HTR-8/SVneo (cell line): Measurements from ENCODE around the gene SCLT1.
"Not testable (repeated sequence)": the region's sequence is repeated elsewhere in the genome, so short reads cannot be mapped to it uniquely, and the experiment has no call there.

Experiments
- DNase-seq: peaks from one replicate; pipeline ENCODE4 v3.0.0; 2011; ENCODE audit warnings: low spot score, mixed read lengths; ENCODE audit not compliant: insufficient read length
- FAIRE-seq: peaks from 2 replicates; lab custom pipeline; 2011; peaks lifted over from hg19 to GRCh38; lab: Jason Lieb, UNC

The SCLT1 gene

GRCh38 chr4:129080129-129080528, 13.2 kb downstream of the SCLT1 start:
- DNase-seq (no peak), FAIRE-seq (no peak)

DNA sequence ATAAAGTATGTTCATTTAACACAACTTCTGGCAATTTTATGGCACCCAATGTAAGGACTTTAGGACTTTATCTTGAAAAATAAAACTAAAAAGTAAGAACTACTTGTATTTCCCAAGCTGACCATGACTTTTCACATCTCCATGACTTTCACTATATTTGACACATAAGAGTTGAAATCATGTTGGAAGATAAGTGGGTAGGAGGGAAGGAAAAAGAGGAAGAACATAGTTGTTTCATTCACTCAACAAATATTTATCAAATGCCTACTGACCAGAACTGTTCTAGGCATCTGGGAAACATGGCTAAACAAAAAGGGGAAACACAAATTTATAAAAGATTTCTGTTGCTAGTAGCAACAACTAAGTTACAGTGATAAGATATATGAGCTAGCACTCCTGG, 16.0 kb downstream of the SCLT1 start:
- FAIRE-seq = no peak
- no peak for DNase-seq

DNA sequence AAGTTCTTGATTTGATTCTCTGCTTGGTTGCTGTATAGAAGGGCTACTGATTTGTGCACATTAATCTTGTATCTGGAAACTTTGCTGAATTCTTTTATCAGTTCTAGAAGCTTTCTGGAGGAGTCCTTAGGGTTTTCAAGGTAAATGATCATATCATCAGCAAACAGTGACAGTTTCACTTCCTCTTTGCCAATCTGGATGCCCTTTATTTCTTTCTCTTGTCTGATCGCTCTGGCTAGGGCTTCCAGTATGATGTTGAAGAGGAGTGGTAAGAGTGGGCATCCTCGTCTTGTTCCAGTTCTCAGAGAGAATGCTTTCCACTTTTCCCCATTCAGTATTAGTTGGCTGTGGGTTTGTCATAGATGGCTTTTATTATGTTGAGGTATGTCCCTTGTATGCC, 23.8 kb downstream of the SCLT1 start:
- DNase-seq, FAIRE-seq: not testable (repeated sequence)

GRCh38 chr4:129064717-129065116, 28.6 kb downstream of the SCLT1 start:
- FAIRE-seq (no peak), DNase-seq (peak; percentile 4)

DNA sequence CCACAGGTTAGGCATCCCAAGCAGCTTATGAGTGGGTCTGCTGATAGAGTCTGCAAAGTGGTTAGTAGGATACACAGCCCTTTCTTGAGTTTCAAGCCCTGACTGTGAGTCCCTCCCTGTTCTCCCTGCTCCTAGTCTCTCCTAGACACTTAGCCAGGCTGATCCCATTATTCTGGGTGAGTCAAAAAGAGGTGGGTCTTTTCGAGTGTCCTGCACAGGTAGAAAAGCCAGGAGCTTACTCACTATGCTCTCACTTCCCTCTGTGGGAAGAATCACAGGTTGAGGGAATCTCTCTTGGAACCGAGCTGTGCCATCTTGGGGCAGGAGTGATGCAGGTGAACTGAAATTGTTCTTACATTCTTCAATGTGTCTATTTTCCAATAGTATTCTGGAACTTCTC, 29.7 kb downstream of the SCLT1 start:
- no peak for FAIRE-seq
- no peak for DNase-seq

DNA sequence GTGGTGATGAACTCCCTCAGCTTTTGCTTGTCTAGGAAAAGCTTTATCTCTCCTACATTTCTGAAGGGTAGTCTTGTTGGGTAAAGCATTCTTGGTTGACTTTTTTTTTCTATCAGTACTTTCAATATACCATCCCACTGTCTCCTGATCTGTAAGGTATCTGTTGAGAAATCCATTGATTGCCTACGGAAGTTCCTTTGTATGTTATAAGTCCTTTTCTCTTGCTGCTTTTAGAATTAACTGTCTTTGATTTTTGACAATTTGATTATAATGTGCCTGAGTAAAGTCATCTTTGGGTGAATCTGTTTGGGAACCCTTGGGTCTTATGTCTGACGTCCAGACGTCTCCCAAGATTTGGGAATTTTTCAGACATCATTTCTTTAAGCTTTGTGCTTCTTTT, 30.8 kb downstream of the SCLT1 start:
- DNase-seq = no peak

GRCh38 chr4:129059028-129059427, 34.3 kb downstream of the SCLT1 start:
- no peak for DNase-seq
- no peak for FAIRE-seq

More for the DNA sequence above, 30.8 kb downstream of the SCLT1 start:
- FAIRE-seq = no peak

- DNase-seq (no peak), FAIRE-seq (no peak)
These were observed 47.0 kb downstream of the SCLT1 start for GRCh38 chr4:129046055-129046959.

DNA sequence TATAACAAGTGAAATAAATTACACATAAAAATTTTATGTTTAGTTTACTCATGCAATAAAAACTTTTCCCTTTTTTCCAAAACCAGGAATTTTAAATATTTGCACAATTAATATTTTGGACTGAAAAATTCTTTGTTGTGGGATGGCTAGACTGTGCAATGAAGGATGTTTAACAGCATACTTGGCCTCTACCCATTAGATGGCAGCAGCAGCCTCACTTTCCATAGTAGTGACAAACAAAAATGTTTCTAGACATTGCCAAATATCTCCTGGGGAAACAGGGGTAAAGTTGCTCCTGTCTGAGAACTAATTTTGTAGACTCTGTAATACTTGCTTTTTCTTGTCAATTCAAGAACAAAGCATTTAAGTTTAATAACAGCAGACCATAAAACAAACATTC, 49.8 kb downstream of the SCLT1 start:
- DNase-seq = no peak
- FAIRE-seq = no peak

DNA sequence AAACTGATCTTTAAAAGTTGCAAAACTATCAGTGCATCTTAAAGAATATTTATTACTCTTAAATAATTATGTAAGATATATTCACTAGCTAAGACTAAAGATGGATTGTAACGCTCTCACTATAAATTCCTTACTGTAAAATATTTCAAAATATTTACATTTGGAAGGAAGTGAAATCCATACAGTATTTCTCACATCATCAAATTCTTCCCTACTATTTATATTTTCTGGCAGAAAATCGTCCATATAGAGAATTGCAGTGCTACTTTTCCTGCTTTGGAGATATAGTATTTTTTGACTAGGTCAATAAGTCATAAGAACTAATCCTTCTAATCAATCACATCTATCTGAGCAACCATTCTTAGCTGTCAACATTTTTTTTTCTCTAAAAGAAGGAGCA, 52.9 kb downstream of the SCLT1 start:
- no peak for FAIRE-seq
- DNase-seq = no peak

DNA sequence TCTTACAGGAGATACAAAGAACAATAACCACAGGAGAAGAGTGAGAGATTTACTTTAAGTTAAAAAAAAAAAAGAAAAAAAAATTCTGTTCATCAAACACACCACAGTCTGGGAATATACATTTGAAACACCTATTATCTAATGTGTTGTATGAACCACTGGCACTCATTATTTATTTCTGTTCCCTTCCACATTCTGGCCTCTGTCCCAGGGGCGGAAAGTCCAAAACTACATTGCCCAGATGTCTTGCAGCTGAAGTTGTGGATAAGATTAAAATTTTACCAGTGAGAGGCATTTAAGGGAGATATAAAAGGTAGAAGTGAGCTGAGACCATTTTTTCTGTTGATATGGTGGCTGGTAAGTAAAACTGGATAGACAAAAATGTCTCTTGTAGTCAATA, 56.2 kb downstream of the SCLT1 start:
- FAIRE-seq = no peak
- DNase-seq = no peak

- FAIRE-seq (no peak), DNase-seq (no peak)
These were observed 78.5 kb downstream of the SCLT1 start for GRCh38 chr4:129014566-129015509.

DNA sequence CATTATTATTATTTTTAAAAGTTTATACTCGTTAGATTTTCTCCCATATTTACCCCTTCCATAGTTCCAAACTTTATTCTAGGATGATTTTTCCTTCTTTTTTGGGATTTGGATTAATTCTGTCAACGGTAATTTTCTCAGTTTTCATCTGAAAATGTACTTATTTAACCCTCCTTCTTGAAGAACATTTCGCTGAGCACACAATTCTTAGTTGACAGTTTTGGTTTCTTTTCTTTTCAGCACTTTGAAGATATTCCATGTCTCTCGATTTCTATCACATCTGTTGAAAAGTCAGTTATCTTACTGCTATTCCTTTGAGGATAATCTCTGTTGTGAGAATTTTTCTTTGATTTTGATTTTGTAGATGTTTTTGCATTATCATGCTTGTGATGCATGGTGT, 85.2 kb downstream of the SCLT1 start:
- FAIRE-seq = no peak

GRCh38 chr4:128986908-128987307, 106.4 kb downstream of the SCLT1 start:
- DNase-seq (no peak), FAIRE-seq (no peak)

More for the DNA sequence above, 85.2 kb downstream of the SCLT1 start:
- DNase-seq = no peak

- FAIRE-seq (peak; percentile 33), DNase-seq (no peak)
These were observed 107.3 kb downstream of the SCLT1 start for GRCh38 chr4:128986019-128986418.

DNA sequence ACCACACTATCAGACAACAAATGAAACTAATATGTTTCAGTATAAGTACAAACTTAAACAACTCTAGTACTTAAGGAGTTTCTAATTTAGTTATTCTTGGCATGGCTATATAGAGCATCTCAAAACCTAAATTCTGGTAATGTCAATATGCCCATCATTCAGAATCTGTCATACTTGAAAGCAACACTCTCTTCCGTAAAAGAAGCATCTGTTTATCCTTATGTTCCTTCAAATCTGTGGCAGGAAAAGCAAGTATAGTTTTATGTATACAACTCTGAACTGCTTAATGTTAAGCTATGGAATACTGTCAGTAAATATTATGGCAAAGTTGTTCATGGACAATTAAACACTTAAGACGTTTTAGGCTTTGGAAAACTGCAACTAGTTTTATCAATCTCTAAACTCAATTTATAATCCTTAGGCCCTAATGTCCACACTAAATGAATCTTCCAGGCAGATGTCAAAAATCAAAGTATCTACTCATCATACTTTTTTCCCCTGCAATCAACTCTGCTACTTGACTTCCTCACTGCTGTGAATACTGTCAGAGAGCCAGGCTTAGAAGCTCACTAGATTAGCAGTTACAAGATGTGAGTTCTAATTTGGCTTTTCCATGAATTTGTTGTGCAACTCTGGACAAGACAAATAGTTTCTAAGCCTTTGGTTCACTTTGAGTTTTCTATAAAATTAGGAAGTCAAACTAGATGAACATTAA, 109.4 kb downstream of the SCLT1 start:
- FAIRE-seq = no peak
- DNase-seq = no peak

DNA sequence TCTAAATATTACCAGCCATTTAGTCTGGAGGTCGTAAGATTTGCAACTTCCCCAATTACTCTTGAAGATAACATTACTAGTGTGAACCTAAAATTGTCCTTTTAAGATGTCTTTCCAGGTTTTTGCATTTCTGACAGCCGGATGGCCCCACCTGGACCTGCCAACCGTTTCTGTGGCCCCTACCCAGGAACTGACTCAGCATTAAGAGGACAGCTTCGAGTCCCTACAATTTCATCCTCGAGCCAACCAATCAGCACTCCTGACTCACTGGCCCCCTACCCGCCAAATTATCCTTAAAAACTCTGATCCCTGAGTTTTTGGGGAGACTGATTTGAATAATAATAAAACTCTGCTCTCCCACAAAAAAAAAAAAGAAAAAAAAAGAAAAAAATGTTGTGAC, 112.0 kb downstream of the SCLT1 start:
- DNase-seq (no peak), FAIRE-seq (no peak)

DNA sequence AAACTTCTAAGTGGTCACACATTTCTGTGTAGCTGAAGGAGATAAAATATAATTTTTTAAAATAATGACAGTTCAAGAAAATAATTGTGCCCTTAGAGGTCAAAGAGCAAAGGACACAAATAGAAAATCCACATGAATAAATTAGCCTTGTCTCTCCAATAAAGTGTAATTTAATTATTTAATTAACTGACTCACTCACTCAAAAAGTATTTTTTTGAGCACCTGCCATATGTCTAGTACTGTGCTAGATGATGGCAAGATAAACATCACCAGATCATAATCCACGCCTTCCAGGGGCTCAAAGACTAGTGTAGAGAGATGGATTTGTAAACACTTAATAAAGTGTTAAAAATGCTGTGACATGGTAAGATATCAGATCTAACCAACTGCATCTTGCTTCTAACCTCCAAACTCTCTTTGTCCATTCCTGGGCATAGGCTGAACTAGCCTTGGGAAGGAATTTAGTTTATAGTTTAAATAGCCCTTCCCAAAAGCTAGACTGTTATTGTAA, 112.5 kb downstream of the SCLT1 start:
- FAIRE-seq = no peak

DNA sequence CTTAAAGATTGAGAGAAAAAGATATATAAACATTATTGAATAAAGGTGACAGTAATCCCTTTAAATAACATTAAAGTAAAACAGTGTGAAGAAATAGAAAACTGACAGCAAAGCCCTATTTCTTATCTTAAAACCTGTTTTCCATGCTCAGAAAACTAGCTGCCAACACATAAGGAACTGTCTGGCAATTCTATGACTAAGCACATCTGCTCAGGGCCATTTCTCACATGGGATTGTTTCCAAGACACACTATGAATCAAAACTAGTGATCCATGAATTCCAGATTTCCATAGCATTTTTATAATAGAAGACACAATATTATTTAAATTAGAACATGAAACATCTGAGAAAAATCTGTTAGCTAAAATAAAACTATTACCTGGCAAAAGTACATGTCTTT, 113.4 kb downstream of the SCLT1 start:
- DNase-seq (peak; percentile 20), FAIRE-seq (no peak)

More for the DNA sequence above, 112.5 kb downstream of the SCLT1 start:
- DNase-seq = no peak

DNA sequence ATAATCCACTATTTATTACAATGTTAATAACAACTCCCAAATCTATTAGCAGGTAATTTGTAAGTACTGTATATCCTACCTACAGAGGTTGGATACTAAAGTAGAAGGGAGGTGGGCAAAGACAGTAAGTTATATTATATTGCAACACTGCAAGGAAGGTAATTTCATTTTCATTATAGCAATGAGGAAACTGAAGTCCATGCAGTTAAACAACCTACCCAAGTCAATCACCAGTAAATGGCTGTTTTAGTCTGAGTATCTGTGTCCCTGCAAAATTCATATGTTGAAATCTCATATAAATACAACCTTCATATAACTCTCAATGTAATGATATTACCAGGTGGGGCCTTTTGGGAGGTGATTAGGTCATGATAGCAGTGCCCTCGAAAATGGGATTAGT, 114.4 kb downstream of the SCLT1 start:
- no peak for FAIRE-seq
- DNase-seq = no peak
